KG1 (cell line): ENCODE data around the gene CBFA2T3.

Experiments
- DNase-seq: peaks from one replicate; lab custom pipeline; 2025; lab: John Stamatoyannopoulos, UW

CBFA2T3 gene

GRCh38 chr16:88840600-88841215 lies 136.3 kb downstream of the CBFA2T3 start:
- no peak for DNase-seq

- no peak for DNase-seq
Measured at GRCh38 chr16:88839745-88840599, 137.0 kb downstream of the CBFA2T3 start.

GRCh38 chr16:88839026-88839529 lies 137.9 kb downstream of the CBFA2T3 start:
- DNase-seq: no peak

GRCh38 chr16:88838566-88838965 lies 138.4 kb downstream of the CBFA2T3 start:
- no peak for DNase-seq

GRCh38 chr16:88837806-88838205 lies 139.2 kb downstream of the CBFA2T3 start:
- DNase-seq: no peak

- DNase-seq: no peak
Measured at GRCh38 chr16:88836791-88837190, 140.2 kb downstream of the CBFA2T3 start.

- no peak for DNase-seq
Measured at GRCh38 chr16:88835818-88836217, 141.2 kb downstream of the CBFA2T3 start.

- DNase-seq: no peak
Measured at GRCh38 chr16:88835383-88835782, 141.6 kb downstream of the CBFA2T3 start.

- DNase-seq: no peak
Measured at GRCh38 chr16:88834670-88835069, 142.3 kb downstream of the CBFA2T3 start.

- DNase-seq: no peak
Measured at GRCh38 chr16:88833086-88833485, 143.9 kb downstream of the CBFA2T3 start.

- DNase-seq: no peak
Measured at GRCh38 chr16:88831838-88832237, 145.2 kb downstream of the CBFA2T3 start.

- no peak for DNase-seq
Measured at GRCh38 chr16:88830783-88831182, 146.2 kb downstream of the CBFA2T3 start.

- no peak for DNase-seq
Measured at GRCh38 chr16:88830258-88830657, 146.7 kb downstream of the CBFA2T3 start.

- DNase-seq: no peak
Measured at GRCh38 chr16:88828711-88829110, 148.3 kb downstream of the CBFA2T3 start.

GRCh38 chr16:88827727-88828126 lies 149.3 kb downstream of the CBFA2T3 start:
- no peak for DNase-seq

- no peak for DNase-seq
Measured at GRCh38 chr16:88826070-88826840, 150.8 kb downstream of the CBFA2T3 start.

- DNase-seq: no peak
Measured at GRCh38 chr16:88825146-88825545, 151.9 kb downstream of the CBFA2T3 start.
